Subcutaneous adipose tissue (tissue), 4 donors: ENCODE results near the gene GALNT17. TPM values are rescaled to one million over a fixed set of nuclear protein-coding genes. Genes with fewer than 3 reads are reported as not detected.

ENCODE experiments used
- total RNA-seq, 4 donors: library from RNA; depleted of rRNA; stranded (reverse); fragments of >200 nt; gene quantifications; one replicate each; pipeline ENCODE4 v1.1.0, GENCODE V29; 2016
- TF ChIP-seq, protein P1 (sequence below): fragments of 450-650 bp; IDR thresholded peaks from one replicate; pipeline ENCODE4 v1.5.1; 2016; ENCODE audit warnings: low read depth, mild to moderate bottlenecking, control low read depth, antibody characterized with exemption, moderate library complexity

Gene GALNT17
- total RNA-seq, 4 donors from 2014 or later = 1.3 to 12.2 (median 6.7) TPM

DNA sequence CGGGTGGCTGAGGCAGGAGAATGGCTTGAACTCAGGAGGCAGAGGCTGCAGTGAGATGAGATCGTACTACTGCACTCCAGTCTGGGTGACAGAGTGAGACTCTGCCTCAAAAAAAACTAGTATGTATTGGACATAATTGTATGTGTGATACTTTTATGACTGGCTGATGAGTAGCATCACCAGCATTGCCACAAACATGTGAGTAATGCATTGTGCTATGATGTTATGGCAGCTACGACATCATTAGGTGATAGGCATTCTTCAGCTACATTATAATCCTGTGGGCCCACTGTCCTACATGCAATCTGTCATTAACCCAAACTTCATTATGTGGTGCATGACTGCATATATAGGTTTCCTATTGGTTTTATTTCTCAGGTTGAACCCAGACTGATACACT is 352.4 kb downstream of the GALNT17 start:
- TF ChIP-seq, protein P1, sequence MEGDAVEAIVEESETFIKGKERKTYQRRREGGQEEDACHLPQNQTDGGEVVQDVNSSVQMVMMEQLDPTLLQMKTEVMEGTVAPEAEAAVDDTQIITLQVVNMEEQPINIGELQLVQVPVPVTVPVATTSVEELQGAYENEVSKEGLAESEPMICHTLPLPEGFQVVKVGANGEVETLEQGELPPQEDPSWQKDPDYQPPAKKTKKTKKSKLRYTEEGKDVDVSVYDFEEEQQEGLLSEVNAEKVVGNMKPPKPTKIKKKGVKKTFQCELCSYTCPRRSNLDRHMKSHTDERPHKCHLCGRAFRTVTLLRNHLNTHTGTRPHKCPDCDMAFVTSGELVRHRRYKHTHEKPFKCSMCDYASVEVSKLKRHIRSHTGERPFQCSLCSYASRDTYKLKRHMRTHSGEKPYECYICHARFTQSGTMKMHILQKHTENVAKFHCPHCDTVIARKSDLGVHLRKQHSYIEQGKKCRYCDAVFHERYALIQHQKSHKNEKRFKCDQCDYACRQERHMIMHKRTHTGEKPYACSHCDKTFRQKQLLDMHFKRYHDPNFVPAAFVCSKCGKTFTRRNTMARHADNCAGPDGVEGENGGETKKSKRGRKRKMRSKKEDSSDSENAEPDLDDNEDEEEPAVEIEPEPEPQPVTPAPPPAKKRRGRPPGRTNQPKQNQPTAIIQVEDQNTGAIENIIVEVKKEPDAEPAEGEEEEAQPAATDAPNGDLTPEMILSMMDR = no peak

DNA sequence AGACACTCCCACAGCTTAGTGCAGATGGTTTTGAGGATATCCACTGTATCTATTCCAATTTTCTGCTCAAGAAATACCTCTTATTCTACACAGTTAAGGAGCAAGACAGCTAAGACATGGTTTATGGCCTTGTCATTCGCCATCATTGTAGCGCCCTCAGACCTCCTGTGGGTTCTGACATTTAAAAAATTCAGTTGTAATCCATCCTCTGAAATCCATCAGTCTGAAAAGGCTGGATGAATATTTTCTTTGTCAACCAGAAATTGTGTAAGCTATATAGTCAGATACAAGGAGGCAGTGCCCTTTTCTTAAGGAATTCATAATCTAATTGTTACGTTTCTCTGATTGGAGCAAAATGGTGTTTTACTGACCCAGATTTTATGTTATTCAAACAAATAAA is 353.6 kb downstream of the GALNT17 start:
- TF ChIP-seq, protein P1 = no peak

DNA sequence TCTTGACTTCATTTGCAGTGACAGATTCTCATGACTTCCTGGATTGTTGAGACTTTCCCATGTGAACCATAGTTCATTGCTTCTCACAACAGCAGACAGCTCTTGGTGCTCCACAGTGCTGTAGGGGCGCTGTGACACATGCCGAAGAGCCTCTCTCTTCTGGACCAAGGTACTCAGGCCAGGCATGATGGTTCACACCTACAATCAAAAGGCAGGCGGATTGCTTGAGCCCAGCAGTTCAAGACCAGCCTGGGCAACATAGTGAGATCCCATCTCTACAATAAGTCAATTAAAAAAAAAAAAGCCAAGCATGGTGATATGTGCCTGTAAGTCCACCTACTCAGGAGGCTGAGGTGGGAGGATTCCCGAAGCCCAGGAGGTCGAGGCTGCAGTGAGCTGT is 354.5 kb downstream of the GALNT17 start:
- TF ChIP-seq, protein P1 = no peak

DNA sequence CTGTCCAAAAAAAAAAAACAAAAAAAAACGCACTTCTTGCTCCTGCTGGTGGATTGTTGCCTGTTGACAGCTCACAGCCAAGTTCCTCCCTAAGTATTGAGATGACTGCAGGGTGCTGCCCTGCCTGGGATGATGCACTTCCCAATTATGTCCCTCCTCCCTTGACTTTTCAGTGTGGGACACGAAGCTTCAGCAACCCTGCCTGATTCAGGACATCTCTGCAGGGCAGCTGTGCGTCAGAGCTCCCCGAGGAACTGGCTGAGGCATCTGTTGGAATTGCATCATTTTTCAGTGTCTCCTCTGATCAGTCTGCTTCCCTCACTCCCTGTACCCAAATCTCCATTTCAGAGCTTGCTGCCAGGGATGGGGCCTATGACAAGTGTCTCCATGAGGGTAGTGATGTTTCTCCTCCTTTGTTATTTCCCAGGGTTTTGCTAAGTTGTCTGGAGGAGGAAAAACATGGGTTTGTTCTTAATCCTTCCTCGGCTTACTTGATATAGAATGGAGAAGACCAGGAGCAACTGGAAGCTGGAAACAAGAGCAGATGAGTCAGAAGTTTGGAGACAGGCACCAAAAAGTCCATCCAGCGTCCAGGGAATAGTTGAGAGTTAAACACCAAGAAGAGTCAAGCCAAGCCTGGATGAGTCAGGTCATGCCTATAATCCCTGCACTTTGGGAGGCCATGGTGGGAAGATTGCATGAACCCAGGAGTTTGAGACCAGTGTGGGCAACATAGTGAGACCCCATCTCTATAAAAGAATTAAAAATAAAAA is 355.1 kb downstream of the GALNT17 start:
- TF ChIP-seq, protein P1 = no peak

- TF ChIP-seq, protein P1 = no peak
Observed at GRCh38 chr7:71488308-71488707, 356.4 kb downstream of the GALNT17 start.

DNA sequence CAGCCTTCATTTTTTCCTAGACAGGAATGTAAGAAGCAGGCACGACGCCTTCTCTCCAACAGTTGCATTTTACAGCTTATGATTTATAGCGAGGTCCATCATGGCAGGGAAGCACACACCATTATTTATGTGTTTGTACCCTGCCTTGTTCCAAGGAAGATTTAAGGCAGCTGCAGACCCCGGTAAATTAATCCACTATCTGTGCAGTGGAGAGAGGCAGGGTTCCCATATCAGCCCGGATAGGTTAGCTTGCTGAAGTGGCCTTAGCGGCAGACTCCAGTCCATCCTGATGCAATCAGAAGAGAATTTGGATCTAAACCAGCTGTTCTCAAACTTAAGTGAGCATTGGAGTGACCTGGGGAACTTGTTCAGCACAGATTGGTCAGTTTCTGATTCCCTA is 359.4 kb downstream of the GALNT17 start:
- TF ChIP-seq, protein P1 = no peak

GRCh38 chr7:71495828-71496227 is 363.9 kb downstream of the GALNT17 start:
- TF ChIP-seq, protein P1 = no peak
